K562 (cell line): ENCODE results near the gene MBOAT7. TPM values are rescaled to one million over a fixed set of nuclear protein-coding genes. Genes with fewer than 3 reads are reported as not detected.

Experiments used
- BACH1 ChIP-seq: fragments of 200-800 bp; sonication (Bioruptor generic); IDR thresholded peaks from 2 replicates; pipeline ENCODE4 v1.6.1; 2016; ENCODE audit warnings: missing genetic modification characterization, missing compliant biosample characterization
- BHLHE40 ChIP-seq: IDR thresholded peaks from 2 replicates; pipeline ENCODE4 v1.6.1; 2011; ENCODE audit warnings: low read length, improper control_type of control experiment
- CXXC5 ChIP-seq: fragments of 250-450 bp; sonication (Bioruptor Pico); IDR thresholded peaks from 2 replicates; pipeline ENCODE4 v1.8.0; 2022; ENCODE audit warnings: inconsistent platforms, mild to moderate bottlenecking, moderate library complexity
- EP300 ChIP-seq: IDR thresholded peaks from 2 replicates; pipeline ENCODE4 v1.6.1; 2012; ENCODE audit warnings: low read length, improper control_type of control experiment
- FOXA3 ChIP-seq, 2 experiments: fragments of 450-650 bp in 1 of 2; sonication (generic) in 1 of 2; formaldehyde crosslinking; IDR thresholded peaks in 1 of 2; conservative IDR thresholded peaks in 1 of 2; 2 replicates each; pipeline versions ENCODE4 v1.4.0 to v1.8.0; 2020 to 2022; ENCODE audit warnings: mild to moderate bottlenecking in 2 of 2, missing genetic modification reagents in 1 of 2
- JUND ChIP-seq, 2 experiments: IDR thresholded peaks; 2 replicates in 1 of 2; 3 replicates in 1 of 2; pipeline ENCODE4 v1.6.1; 2011; ENCODE audit warnings: borderline replicate concordance in 2 of 2, low read depth in 2 of 2, low read length in 2 of 2, improper control_type of control experiment in 1 of 2, missing biosample characterization in 1 of 2, missing genetic modification characterization in 1 of 2, missing genetic modification reagents in 1 of 2
- MYC ChIP-seq, 2 experiments: fragments of 250-450 bp in 1 of 2; sonication (Bioruptor Pico) in 1 of 2; IDR thresholded peaks; 2 replicates each; pipeline versions ENCODE4 v1.5.1 to v1.6.1; 2012 to 2021; ENCODE audit warnings: low read depth in 2 of 2, borderline replicate concordance in 1 of 2, improper control_type of control experiment in 1 of 2, low read length in 1 of 2, mild to moderate bottlenecking in 1 of 2, moderate library complexity in 1 of 2
- NBN ChIP-seq: fragments of 450-650 bp; IDR thresholded peaks from 2 replicates; pipeline ENCODE4 v1.6.1; 2016; ENCODE audit warnings: low read depth, mild to moderate bottlenecking
- NCOA1 ChIP-seq: fragments of 450-650 bp; IDR thresholded peaks from 2 replicates; pipeline ENCODE4 v1.6.1; 2016; ENCODE audit warnings: low read depth
- NCOR1 ChIP-seq: fragments of 450-650 bp; IDR thresholded peaks from 2 replicates; pipeline ENCODE4 v1.6.1; 2016; ENCODE audit warnings: mild to moderate bottlenecking, moderate library complexity
- POLR2AphosphoS2 ChIP-seq: IDR thresholded peaks from 2 replicates; pipeline ENCODE4 v1.6.1; 2012; ENCODE audit warnings: low read length, improper control_type of control experiment
- RERE ChIP-seq: sonication (generic); formaldehyde crosslinking; IDR thresholded peaks from 2 replicates; pipeline ENCODE4 v1.8.0; 2023; ENCODE audit warnings: missing genetic modification reagents, mild to moderate bottlenecking, borderline replicate concordance
- TFAP4 ChIP-seq: sonication (generic); formaldehyde crosslinking; IDR thresholded peaks from 2 replicates; pipeline ENCODE4 v1.8.0; 2022; ENCODE audit warnings: missing genetic modification reagents, mild to moderate bottlenecking, moderate library complexity, borderline replicate concordance
- ZKSCAN1 ChIP-seq: fragments of 150-350 bp; IDR thresholded peaks from 2 replicates; pipeline ENCODE4 v1.6.1; 2016; ENCODE audit warnings: low read depth, low read length
- ZNF263 ChIP-seq: sonication (generic); formaldehyde crosslinking; IDR thresholded peaks from 2 replicates; pipeline ENCODE4 v1.8.0; 2022; ENCODE audit warnings: mild to moderate bottlenecking, missing genetic modification reagents, borderline replicate concordance
- ZNF766 ChIP-seq: fragments of 200-800 bp; sonication (Bioruptor generic); conservative IDR thresholded peaks from 2 replicates; pipeline ENCODE4 v1.6.1; 2016; ENCODE audit warnings: missing genetic modification characterization, missing compliant biosample characterization
- polyA plus RNA-seq, 8 experiments: library from polyadenylated mRNA; depleted of rRNA in 4 of 8; stranded (reverse) in 5 of 8; unstranded in 3 of 8; fragments of >200 nt; fragmentation: Nextera tagmentation in 2 of 8; fragmentation: Illumina TruSeq in 1 of 8; extraction: Ambion mirVana in 2 of 8; extraction: Trizol in 1 of 8; gene quantifications; 2 replicates each; pipeline versions ENCODE4 v1.2.1 to v1.2.3, GENCODE V29; 2011 to 2014; ENCODE audit warnings: inconsistent platforms in 1 of 8, missing spikeins in 1 of 8
- total RNA-seq, 7 experiments: library from RNA; depleted of rRNA in 6 of 7; stranded (reverse); fragments of >200 nt in 6 of 7; fragmentation: Illumina TruSeq in 2 of 7; extraction: Trizol in 2 of 7; gene quantifications; 2 replicates each; pipeline versions ENCODE4 v1.2.1 to v1.2.3, GENCODE V29; 2011 to 2021; ENCODE audit warnings: low replicate concordance in 1 of 7
- TF ChIP-seq, protein P1 (sequence below): IDR thresholded peaks from 2 replicates; pipeline ENCODE4 v1.6.1; 2014; ENCODE audit warnings: antibody characterized with exemption
- TF ChIP-seq, protein P2 (sequence below): fragments of 250-450 bp; sonication (Bioruptor Pico); IDR thresholded peaks from 2 replicates; pipeline ENCODE4 v1.6.1; 2021; ENCODE audit warnings: mild to moderate bottlenecking

The MBOAT7 gene
- total and polyA plus RNA-seq, 9 of the 15 experiments (the other 6 are each of a cell fraction or from before 2014, with no cell fraction given), result 1.4 to 153 (median 56.1) TPM

- TF ChIP-seq, protein P1, sequence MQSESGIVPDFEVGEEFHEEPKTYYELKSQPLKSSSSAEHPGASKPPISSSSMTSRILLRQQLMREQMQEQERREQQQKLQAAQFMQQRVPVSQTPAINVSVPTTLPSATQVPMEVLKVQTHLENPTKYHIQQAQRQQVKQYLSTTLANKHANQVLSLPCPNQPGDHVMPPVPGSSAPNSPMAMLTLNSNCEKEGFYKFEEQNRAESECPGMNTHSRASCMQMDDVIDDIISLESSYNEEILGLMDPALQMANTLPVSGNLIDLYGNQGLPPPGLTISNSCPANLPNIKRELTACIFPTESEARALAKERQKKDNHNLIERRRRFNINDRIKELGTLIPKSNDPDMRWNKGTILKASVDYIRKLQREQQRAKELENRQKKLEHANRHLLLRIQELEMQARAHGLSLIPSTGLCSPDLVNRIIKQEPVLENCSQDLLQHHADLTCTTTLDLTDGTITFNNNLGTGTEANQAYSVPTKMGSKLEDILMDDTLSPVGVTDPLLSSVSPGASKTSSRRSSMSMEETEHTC, result peak; percentile 65; the same call in 1 of the 2 replicates
- TF ChIP-seq EP300 (peak; percentile 84), NCOA1 (peak; percentile 30; the same call in 1 of the 2 replicates), NCOR1 (peak; percentile 85), POLR2AphosphoS2 (0 out of 2 replicates have a peak, but pooled peaks have one; percentile 58), MYC (IDR thresholded peaks at IDR 0.05; ENCODE audit: low read depth, low read length) (peak; percentile 76), MYC (CRISPR knock-in tag; IDR thresholded peaks at IDR 0.05; ENCODE audit: borderline replicate concordance, low read depth) (no peak), ZNF263 (CRISPR knock-in tag) (no peak), CXXC5 (CRISPR knock-in tag) (peak; percentile 45), FOXA3 (CRISPR knock-in tag; conservative IDR thresholded peaks at IDR 0.05 in 1 of 2, IDR thresholded peaks at IDR 0.05 in 1 of 2) (peak; percentile 96 to 99), BHLHE40 (peak; percentile 87), RERE (0 out of 2 replicates have a peak, but pooled peaks have one; percentile 43), BACH1 (tag) (peak; percentile 9; the same call in 1 of the 2 replicates), NBN (peak; percentile 72), JUND (IDR thresholded peaks at IDR 0.05; ENCODE audit: borderline replicate concordance, low read depth, low read length) (peak; percentile 83), JUND (tag; IDR thresholded peaks at IDR 0.05; ENCODE audit: borderline replicate concordance, low read depth, low read length) (peak; percentile 78; the same call in 2 of the 3 replicates), ZKSCAN1 (0 out of 2 replicates have a peak, but pooled peaks have one; percentile 24), ZNF766 (CRISPR knock-in tag) (peak; percentile 60; the same call in 1 of the 2 replicates), TFAP4 (CRISPR knock-in tag) (peak; percentile 47; the same call in 1 of the 2 replicates)
- TF ChIP-seq, protein P2, sequence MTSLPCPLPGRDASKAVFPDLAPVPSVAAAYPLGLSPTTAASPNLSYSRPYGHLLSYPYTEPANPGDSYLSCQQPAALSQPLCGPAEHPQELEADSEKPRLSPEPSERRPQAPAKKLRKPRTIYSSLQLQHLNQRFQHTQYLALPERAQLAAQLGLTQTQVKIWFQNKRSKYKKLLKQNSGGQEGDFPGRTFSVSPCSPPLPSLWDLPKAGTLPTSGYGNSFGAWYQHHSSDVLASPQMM (CRISPR knock-in tag), result no peak
These were observed 20.6 kb upstream of the MBOAT7 start (continued) for GRCh38 chr19:54209811-54210494.
